GM21786 (cell line): ENCODE measurements around the gene GNG13.
"Not testable (repeated sequence)": the region's sequence is repeated elsewhere in the genome, so short reads cannot be mapped to it uniquely, and the experiment has no call there.

Experiments
- ATAC-seq: cut with Tn5 transposase; IDR thresholded peaks from one replicate; pipeline ENCODE4 v1.9.1; 2021; ENCODE audit not compliant: unreplicated experiment

GNG13 gene

DNA sequence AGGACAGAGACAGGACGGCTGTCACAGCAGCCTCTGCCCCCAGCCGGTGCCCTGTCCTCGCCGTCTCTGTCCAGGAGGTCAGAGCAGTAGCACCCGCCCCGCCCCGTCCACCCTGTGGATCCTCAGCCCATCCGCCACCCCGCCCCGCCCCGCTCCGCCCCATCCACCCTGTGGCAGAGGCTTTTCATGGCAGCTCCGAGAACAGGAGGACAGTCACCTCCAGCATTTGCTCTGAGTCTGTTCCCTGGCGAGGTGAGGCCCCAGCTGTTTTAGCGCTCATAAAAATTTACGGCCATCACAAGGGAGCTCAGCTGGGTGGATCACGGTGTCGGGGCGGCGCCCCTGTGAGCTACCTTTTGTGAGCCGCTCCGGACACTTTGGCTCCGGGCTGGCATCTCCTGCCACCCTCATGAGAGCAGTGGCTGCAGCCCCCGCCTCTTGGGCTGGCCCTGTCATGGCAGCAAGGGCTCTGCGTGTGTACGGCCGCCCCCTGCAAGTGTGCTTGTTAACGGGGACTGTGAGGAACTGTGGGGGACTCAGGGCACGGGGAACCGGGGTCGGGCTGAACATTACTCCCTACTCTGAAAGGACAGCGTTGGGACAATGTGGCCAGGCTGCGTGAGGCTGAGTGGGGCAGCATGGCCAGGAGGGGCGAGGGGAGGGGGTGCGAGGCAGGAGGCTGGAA is 32.3 kb upstream of the GNG13 start:
- ATAC-seq, result no peak

- no peak for ATAC-seq
These were observed 31.3 kb upstream of the GNG13 start for GRCh38 chr16:831571-832413.

DNA sequence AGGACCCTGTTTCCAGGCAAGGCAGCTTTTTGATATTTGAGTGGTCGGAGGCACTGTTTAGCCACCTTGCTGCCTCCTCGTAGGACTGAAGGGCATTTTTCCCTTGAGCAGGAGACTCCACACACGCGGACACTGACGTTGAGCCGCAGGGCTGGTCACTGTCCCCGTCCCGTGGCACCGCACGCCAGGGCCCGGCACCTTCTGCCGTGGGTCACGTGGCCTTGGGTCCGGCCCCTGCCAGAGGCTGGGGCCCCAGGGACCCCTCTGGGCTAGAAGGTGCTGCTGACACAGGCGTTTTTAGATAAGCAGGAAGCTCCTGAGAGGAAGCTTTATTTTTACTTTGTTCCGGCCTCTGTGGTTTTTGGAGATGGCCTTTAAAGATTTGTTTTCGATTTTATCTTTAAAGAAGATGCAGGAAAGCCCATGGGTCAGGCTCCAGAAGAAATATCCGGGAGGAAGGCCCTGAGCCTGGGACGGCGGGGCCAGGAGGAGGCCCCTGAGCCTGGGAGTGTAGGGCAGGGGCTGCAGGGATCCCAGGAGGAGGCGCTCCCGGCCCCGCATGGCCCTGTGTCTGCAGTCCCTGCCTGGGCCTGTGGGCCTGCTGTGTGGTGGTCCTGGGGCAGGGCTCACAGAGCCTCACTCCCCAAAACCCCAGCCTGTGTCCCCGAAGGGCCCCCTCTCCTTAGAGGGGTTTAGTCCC is 30.5 kb upstream of the GNG13 start:
- ATAC-seq, result no peak

GRCh38 chr16:830107-830870 is 29.8 kb upstream of the GNG13 start:
- no peak for ATAC-seq

DNA sequence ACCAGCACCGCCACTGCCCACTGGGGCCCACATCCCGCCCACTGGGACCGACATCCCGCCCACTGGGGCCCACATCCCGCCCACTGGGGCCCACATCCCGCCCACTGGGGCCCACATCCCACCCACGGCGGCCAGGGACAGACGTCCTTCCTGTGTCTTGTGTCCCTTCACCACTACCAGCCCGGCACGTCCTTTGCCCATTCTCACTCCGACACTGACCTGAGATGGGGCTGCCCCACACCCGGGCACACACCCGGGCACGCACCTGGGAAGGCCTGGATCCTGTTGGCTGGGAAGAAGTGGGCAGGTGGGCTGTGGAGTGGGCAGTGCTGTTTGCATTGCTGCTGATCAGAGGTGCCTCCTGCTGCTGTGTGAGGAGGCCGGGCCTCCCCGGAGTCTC is 28.4 kb upstream of the GNG13 start:
- ATAC-seq, result no peak

GRCh38 chr16:827513-827912 is 27.0 kb upstream of the GNG13 start:
- no peak for ATAC-seq

GRCh38 chr16:825341-826061 is 25.0 kb upstream of the GNG13 start:
- ATAC-seq, result no peak

DNA sequence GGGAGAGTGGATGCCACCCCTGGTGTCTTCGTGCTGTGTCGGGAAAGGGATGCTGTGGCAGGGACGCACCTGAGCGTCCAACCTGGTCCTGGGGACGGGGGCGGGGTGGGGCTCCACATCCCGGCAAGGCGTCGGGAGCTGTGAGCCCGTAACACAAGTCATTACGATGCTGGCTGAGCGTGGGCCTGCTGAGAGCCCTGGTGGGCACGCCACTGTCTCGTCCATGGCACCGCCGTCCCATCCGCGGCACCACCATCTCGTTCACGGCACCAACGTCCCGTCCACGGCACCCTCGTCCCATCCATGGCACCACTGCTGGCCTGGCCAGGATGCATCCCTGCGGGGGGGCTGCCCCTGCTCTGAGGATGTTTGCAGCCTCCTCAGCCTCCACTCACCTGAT is 24.1 kb upstream of the GNG13 start:
- ATAC-seq, result no peak

DNA sequence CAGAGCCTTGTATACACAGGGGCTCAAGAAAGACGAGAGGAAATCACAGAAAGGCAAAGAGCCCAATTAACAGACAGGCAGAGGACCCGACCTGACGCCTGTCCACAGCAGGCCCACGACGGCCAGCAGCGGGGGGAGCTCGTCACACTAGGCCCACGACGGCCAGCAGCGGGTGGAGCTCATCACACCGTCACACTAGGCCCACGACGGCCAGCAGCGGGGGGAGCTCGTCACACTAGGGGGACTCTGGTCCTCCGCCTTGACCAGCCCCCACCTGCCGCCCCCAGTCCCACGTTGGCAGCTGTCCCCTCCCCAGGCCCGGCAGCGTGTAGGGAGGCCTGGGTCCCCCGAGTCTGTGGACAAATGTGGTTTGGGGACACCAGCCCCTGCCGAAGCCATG is 23.7 kb upstream of the GNG13 start:
- no peak for ATAC-seq

DNA sequence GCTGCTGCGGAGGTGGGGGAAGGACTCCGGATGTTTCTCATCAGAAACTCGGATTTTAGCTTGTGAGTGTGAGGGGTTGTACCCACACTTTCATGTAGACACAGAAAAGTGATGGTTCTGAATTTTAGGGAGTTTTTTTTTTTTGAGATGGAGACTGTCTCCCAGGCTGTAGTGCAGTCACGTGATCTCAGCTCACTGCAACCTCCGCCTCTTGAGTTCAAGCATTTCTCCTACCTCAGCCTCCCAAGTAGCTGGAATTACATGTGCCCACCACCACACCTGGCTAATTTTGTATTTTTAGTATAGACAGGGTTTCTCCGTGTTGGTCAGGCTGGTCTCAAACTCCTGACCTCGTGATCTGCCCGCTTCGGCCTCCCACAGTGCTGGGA is 22.4 kb upstream of the GNG13 start:
- ATAC-seq, result no peak

GRCh38 chr16:822174-822908 is 21.8 kb upstream of the GNG13 start:
- ATAC-seq, result no peak

DNA sequence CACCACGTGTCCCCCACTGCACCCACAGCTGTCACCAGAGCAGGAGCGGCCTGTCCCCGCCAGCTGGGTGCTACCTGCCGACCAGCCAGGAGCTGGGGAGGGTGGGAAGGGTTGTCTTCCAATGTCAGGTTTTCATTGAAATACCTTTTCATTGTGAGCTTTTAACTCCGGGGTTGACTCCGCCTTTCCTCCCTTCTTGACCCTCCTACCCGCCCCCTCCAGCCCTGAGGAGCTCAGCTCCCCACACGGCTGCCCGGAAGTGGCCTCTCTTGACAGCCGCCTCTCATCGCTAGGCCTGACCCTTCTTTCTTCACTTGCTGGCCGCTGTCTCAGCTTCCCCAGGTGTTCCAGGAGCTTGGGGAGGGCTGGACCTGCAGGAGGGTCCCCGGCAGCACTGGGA is 21.2 kb upstream of the GNG13 start:
- no peak for ATAC-seq

- ATAC-seq, result no peak
These were observed 20.2 kb upstream of the GNG13 start for GRCh38 chr16:820748-821147.

DNA sequence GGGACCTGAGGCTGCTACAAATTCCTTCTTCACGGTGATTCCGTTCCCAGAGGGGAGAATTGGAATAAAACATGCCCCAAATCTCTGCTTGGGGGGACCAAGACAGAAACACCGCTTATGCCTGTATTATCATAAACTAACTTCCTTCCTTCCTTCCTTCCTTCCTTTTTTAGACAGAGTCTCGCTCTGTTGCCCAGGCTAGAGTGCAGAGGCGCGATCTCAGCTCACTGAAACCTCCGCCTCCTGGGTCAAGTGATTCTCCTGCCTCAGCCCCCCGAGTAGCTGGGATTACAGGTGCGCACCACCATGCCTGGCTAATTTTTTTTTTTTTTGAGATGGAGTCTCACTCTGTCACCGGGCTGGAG is 19.5 kb upstream of the GNG13 start:
- not testable (repeated sequence) for ATAC-seq

GRCh38 chr16:819336-820043 is 19.0 kb upstream of the GNG13 start:
- no peak for ATAC-seq

DNA sequence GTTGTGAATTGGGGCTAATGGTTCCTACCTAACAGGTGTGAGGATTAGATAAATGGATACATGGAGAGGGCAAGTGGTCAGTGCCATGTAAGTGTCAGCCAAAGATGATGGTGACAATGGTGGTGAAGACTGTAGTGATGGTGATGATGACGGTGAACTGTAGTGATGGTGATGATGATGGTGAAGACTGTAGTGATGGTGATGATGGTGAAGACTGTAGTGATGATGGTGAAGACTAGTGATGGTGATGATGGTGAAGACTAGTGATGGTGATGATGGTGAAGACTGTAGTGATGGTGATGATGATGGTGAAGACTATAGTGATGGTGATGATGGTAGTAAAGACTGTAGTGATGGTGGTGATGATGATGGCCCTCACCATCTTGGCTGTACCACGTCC is 18.1 kb upstream of the GNG13 start:
- no peak for ATAC-seq

DNA sequence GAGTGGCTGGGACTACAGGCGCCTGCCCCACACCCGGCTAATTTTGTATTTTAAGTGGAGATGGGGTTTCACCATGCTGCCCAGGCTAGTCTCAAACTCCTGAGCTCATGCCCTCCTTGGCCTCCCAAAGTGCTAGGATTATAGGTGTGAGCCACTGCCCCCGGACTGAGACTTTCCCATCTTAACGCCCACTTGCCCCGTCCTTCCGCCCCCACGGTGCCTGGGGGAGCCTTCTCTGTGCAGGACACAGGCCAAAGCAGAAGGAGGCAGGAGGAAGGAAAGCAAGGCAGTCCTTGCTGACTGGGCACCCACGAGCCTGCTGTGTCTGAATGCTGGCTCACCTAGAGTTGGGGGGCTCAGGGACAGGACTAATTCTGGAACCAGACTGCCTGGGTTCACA is 17.6 kb upstream of the GNG13 start:
- no peak for ATAC-seq

- no peak for ATAC-seq
These were observed 16.7 kb upstream of the GNG13 start for GRCh38 chr16:817001-817906.
